ENCODE data around the gene ZNF81. TPM values are rescaled to one million over a fixed set of nuclear protein-coding genes. Genes with fewer than 3 reads are reported as not detected.

ZNF81 gene
- total and polyA plus RNA-seq, 10 donors = 1.2 to 17.1 (median 12.9) TPM

DNA sequence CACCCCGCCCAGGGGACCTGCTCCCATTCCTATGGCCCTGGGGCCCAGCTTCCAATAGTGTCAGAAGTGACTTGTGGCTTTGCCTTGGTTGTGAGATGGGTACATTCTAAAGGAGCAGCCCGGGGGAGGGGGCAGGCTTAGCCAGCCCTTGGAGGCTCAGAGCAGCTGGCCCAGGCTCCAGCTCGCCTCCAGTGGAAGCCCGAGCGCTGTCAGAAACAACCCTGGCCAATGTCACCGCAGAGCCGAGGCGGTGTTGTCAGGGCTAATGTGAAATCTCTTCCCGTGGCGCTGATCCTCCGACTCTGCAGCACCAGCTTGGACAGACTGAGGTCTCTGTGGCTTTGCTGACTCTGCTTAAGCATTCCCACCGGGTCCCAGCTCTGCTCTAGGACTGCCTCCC is 29.2 kb upstream of the ZNF81 start:
- TF ChIP-seq POLR2AphosphoS5 (IDR thresholded peaks at IDR 0.05) (no peak), POLR2A (IDR thresholded peaks at IDR 0.05) (no peak)
- TF ChIP-seq, protein P1, sequence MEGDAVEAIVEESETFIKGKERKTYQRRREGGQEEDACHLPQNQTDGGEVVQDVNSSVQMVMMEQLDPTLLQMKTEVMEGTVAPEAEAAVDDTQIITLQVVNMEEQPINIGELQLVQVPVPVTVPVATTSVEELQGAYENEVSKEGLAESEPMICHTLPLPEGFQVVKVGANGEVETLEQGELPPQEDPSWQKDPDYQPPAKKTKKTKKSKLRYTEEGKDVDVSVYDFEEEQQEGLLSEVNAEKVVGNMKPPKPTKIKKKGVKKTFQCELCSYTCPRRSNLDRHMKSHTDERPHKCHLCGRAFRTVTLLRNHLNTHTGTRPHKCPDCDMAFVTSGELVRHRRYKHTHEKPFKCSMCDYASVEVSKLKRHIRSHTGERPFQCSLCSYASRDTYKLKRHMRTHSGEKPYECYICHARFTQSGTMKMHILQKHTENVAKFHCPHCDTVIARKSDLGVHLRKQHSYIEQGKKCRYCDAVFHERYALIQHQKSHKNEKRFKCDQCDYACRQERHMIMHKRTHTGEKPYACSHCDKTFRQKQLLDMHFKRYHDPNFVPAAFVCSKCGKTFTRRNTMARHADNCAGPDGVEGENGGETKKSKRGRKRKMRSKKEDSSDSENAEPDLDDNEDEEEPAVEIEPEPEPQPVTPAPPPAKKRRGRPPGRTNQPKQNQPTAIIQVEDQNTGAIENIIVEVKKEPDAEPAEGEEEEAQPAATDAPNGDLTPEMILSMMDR (IDR thresholded peaks at IDR 0.05 in 8 of 11, conservative IDR thresholded peaks at IDR 0.05 in 3 of 11) = no peak
- intact Hi-C loops (cut with DNase I; ENCODE audit: low total_unique reads) = no loop called here
- H3K9me3 ChIP-seq = no peaks in the 10 kb centered on the region
- DNase-seq = no peak
- no peak overlapping the region for H3K4me3 ChIP-seq
- no peaks in the 10 kb centered on the region for H3K36me3 ChIP-seq
- H3K27ac ChIP-seq = no peak overlapping the region
- H3K4me1 ChIP-seq = no peaks in the 10 kb centered on the region
- 59 to 91% (median 83%) methylated on average over 5 to 12 of the region's 12 CpGs for WGBS, 5 donors
- H3K27me3 ChIP-seq (replicated peaks in 1 of 7) = no peaks in the 10 kb centered on the region

DNA sequence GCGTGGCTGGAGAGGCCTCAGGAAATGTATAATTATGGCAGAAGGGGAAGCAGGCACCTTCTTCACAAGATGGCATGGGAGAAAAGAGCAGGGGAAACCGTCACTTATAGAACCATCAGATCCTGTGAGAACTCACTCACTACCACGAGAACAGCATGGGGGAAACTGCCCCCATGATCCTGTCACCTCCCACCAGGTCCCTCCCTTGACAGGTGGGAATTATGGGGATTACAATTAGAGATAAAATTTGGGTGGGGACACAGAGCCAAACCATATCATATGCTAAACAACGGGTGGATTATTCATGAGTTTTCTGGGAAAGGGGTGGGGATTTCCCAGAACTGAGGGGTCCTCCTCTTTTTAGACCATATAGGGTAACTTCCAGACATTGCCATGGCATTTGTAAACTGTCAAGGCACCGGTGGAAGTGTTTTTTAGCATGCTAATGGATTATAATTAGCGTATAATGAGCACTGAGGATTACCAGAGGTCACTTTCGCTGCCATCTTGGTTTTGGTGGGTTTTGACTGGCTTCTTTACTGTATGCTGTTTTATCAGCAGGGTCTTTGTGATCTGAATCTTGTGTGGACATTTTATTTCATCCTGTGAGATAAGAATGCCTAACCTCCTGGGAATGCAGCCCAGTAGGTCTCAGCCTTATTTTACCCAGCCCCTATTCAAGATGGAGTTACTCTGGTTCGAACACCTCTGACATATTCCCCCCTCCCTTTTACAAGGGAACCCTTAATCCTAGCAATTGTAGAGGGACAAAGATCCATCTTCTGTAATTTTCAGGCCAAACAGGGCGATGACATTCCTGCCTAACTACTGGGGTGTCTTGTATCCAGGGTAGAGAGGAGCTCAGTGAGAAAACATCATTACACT is 27.6 kb upstream of the ZNF81 start:
- H3K36me3 ChIP-seq = no peaks in the 10 kb centered on the region
- H3K27ac ChIP-seq = no peak overlapping the region
- intact Hi-C loops (cut with DNase I; ENCODE audit: low total_unique reads) = no loop called here
- DNase-seq = no peak
- 55 to 69% (median 62%) methylated on average over 9 of the region's 9 CpGs for WGBS, 5 donors
- H3K9me3 ChIP-seq = no peaks in the 10 kb centered on the region
- no peaks in the 10 kb centered on the region for H3K27me3 ChIP-seq (replicated peaks in 1 of 7)
- TF ChIP-seq POLR2A (IDR thresholded peaks at IDR 0.05) (no peak), POLR2AphosphoS5 (IDR thresholded peaks at IDR 0.05) (no peak)
- TF ChIP-seq, protein P1 (IDR thresholded peaks at IDR 0.05 in 8 of 11, conservative IDR thresholded peaks at IDR 0.05 in 3 of 11) = no peak
- H3K4me1 ChIP-seq = no peaks in the 10 kb centered on the region
- H3K4me3 ChIP-seq = no peak overlapping the region

DNA sequence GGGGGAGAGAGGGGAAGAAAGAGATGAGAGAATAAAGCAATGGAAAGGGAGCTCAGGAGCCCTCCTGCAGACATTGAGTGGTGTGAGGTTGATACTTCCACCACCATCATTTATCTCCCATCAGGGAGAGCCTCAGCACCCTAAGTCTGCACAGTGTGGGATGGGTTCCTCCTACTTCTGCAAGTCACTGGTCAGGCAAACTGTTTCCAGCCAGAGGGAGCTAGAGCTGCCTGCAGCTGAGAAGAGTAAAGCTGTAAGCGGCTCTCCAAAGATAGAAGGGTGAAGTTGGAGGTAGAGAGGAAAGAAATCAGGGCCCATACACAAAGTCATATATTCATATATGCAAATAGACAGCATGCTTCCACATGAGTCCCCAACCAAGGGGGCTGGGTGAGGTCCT is 21.9 kb upstream of the ZNF81 start:
- Histone ChIP-seq H3K9me3 (no peaks in the 10 kb centered on the region), H3K4me3 (no peak overlapping the region), H3K27me3 (replicated peaks in 1 of 7) (peaks cover 0 to 6% (median 0%) of the 10 kb centered on the region in 7 donors), H3K4me1 (peaks cover 0 to 16% (median 0%) of the 10 kb centered on the region in 6 donors), H3K27ac (no peak overlapping the region), H3K36me3 (no peaks in the 10 kb centered on the region)
- intact Hi-C loops (cut with DNase I; ENCODE audit: low total_unique reads) = no loop called here
- TF ChIP-seq, protein P1 (IDR thresholded peaks at IDR 0.05 in 8 of 11, conservative IDR thresholded peaks at IDR 0.05 in 3 of 11) = no peak
- TF ChIP-seq POLR2AphosphoS5 (IDR thresholded peaks at IDR 0.05) (no peak), POLR2A (IDR thresholded peaks at IDR 0.05) (no peak)
- DNase-seq = no peak
- 80 to 100% (median 88%) methylated on average over 1 of the region's 1 CpG for WGBS, 5 donors

Measured in spleen (tissue), 11 donors.